ENCODE data around the gene FLVCR2. TPM values are rescaled to one million over a fixed set of nuclear protein-coding genes. Genes with fewer than 3 reads are reported as not detected.

FLVCR2 gene
- total and polyA plus RNA-seq, 2 experiments from 2014 or later: 1.4 to 3.1 TPM

GRCh38 chr14:75554482-75554881, 23.9 kb upstream of the FLVCR2 start:
- DNase-seq (ENCODE audit: low spot score) (no peak), ATAC-seq (no peak)
- TF ChIP-seq POLR2AphosphoS5 (IDR thresholded peaks at IDR 0.05; ENCODE audit: low read depth): no peak
- no peak for TF ChIP-seq STAT1 (IDR thresholded peaks at IDR 0.05; ENCODE audit: unreplicated experiment)
- TF ChIP-seq, protein P1, sequence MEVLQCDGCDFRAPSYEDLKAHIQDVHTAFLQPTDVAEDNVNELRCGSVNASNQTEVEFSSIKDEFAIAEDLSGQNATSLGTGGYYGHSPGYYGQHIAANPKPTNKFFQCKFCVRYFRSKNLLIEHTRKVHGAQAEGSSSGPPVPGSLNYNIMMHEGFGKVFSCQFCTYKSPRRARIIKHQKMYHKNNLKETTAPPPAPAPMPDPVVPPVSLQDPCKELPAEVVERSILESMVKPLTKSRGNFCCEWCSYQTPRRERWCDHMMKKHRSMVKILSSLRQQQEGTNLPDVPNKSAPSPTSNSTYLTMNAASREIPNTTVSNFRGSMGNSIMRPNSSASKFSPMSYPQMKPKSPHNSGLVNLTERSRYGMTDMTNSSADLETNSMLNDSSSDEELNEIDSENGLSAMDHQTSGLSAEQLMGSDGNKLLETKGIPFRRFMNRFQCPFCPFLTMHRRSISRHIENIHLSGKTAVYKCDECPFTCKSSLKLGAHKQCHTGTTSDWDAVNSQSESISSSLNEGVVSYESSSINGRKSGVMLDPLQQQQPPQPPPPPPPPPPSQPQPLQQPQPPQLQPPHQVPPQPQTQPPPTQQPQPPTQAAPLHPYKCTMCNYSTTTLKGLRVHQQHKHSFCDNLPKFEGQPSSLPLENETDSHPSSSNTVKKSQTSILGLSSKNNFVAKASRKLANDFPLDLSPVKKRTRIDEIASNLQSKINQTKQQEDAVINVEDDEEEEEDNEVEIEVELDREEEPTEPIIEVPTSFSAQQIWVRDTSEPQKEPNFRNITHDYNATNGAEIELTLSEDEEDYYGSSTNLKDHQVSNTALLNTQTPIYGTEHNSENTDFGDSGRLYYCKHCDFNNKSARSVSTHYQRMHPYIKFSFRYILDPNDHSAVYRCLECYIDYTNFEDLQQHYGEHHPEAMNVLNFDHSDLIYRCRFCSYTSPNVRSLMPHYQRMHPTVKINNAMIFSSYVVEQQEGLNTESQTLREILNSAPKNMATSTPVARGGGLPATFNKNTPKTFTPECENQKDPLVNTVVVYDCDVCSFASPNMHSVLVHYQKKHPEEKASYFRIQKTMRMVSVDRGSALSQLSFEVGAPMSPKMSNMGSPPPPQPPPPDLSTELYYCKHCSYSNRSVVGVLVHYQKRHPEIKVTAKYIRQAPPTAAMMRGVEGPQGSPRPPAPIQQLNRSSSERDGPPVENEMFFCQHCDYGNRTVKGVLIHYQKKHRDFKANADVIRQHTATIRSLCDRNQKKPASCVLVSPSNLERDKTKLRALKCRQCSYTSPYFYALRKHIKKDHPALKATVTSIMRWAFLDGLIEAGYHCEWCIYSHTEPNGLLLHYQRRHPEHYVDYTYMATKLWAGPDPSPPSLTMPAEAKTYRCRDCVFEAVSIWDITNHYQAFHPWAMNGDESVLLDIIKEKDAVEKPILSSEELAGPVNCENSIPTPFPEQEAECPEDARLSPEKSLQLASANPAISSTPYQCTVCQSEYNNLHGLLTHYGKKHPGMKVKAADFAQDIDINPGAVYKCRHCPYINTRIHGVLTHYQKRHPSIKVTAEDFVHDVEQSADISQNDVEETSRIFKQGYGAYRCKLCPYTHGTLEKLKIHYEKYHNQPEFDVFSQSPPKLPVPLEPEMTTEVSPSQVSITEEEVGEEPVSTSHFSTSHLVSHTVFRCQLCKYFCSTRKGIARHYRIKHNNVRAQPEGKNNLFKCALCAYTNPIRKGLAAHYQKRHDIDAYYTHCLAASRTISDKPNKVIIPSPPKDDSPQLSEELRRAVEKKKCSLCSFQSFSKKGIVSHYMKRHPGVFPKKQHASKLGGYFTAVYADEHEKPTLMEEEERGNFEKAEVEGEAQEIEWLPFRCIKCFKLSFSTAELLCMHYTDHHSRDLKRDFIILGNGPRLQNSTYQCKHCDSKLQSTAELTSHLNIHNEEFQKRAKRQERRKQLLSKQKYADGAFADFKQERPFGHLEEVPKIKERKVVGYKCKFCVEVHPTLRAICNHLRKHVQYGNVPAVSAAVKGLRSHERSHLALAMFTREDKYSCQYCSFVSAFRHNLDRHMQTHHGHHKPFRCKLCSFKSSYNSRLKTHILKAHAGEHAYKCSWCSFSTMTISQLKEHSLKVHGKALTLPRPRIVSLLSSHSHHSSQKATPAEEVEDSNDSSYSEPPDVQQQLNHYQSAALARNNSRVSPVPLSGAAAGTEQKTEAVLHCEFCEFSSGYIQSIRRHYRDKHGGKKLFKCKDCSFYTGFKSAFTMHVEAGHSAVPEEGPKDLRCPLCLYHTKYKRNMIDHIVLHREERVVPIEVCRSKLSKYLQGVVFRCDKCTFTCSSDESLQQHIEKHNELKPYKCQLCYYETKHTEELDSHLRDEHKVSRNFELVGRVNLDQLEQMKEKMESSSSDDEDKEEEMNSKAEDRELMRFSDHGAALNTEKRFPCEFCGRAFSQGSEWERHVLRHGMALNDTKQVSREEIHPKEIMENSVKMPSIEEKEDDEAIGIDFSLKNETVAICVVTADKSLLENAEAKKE (CRISPR knock-in tag; IDR thresholded peaks at IDR 0.05): no peak
- TF ChIP-seq, protein P2, sequence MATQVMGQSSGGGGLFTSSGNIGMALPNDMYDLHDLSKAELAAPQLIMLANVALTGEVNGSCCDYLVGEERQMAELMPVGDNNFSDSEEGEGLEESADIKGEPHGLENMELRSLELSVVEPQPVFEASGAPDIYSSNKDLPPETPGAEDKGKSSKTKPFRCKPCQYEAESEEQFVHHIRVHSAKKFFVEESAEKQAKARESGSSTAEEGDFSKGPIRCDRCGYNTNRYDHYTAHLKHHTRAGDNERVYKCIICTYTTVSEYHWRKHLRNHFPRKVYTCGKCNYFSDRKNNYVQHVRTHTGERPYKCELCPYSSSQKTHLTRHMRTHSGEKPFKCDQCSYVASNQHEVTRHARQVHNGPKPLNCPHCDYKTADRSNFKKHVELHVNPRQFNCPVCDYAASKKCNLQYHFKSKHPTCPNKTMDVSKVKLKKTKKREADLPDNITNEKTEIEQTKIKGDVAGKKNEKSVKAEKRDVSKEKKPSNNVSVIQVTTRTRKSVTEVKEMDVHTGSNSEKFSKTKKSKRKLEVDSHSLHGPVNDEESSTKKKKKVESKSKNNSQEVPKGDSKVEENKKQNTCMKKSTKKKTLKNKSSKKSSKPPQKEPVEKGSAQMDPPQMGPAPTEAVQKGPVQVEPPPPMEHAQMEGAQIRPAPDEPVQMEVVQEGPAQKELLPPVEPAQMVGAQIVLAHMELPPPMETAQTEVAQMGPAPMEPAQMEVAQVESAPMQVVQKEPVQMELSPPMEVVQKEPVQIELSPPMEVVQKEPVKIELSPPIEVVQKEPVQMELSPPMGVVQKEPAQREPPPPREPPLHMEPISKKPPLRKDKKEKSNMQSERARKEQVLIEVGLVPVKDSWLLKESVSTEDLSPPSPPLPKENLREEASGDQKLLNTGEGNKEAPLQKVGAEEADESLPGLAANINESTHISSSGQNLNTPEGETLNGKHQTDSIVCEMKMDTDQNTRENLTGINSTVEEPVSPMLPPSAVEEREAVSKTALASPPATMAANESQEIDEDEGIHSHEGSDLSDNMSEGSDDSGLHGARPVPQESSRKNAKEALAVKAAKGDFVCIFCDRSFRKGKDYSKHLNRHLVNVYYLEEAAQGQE (IDR thresholded peaks at IDR 0.05; ENCODE audit: unreplicated experiment): no peak
- TF ChIP-seq ETS1 (IDR thresholded peaks at IDR 0.05): no peak
- no peak for TF ChIP-seq EZH2phosphoT487 (IDR thresholded peaks at IDR 0.05; ENCODE audit: unreplicated experiment)
- Mint-ChIP-seq H3K4me1 (peaks cover 12% of the 10 kb centered on the region), H3K9me3 (peaks cover 14% of the 10 kb centered on the region), H3K36me3 (ENCODE audit: low read depth) (no peaks in the 10 kb centered on the region), H3K27ac (no peak overlapping the region), H3K27me3 (ENCODE audit: insufficient read depth, low read depth, poor library complexity) (peaks cover 1% of the 10 kb centered on the region), H3K4me3 (no peak overlapping the region)
- Histone ChIP-seq H3K36me3 (ENCODE audit: insufficient read depth) (no peaks in the 10 kb centered on the region), H3F3A (replicated peaks; ENCODE audit: low read depth) (no peaks in the 10 kb centered on the region), H4K20me1 (replicated peaks; ENCODE audit: insufficient read depth) (no peaks in the 10 kb centered on the region), H3K79me2 (replicated peaks; ENCODE audit: insufficient read depth) (no peaks in the 10 kb centered on the region), H3K4me1 (ENCODE audit: insufficient read depth) (no peaks in the 10 kb centered on the region), H3K4me3 (no peak overlapping the region), H3K27ac (ENCODE audit: low read depth) (no peak overlapping the region), H3K27me3 (ENCODE audit: insufficient read depth) (no peaks in the 10 kb centered on the region), H3K9me2 (ENCODE audit: insufficient read depth) (peaks cover under 1% of the 10 kb centered on the region), H3K4me2 (no peak overlapping the region; the same call in 1 of the 2 replicates), H2AFZ (no peak overlapping the region)
